ENCODE measurements around the gene CD38.

The CD38 gene

GRCh38 chr4:15794426-15794825, 16.3 kb downstream of the CD38 start:
- TF ChIP-seq CTCF (IDR thresholded peaks at IDR 0.05), result no peak

- no peak for TF ChIP-seq CTCF (IDR thresholded peaks at IDR 0.05)
Measured at GRCh38 chr4:15794905-15795304, 16.8 kb downstream of the CD38 start.

GRCh38 chr4:15797320-15797719, 19.2 kb downstream of the CD38 start:
- TF ChIP-seq CTCF (IDR thresholded peaks at IDR 0.05), result no peak

- no peak for TF ChIP-seq CTCF (IDR thresholded peaks at IDR 0.05)
Measured at GRCh38 chr4:15799141-15799540, 21.0 kb downstream of the CD38 start.

- TF ChIP-seq CTCF (IDR thresholded peaks at IDR 0.05), result no peak
Measured at GRCh38 chr4:15799701-15800100, 21.6 kb downstream of the CD38 start.

GRCh38 chr4:15805583-15806517, 27.7 kb downstream of the CD38 start:
- peak; percentile 80 for TF ChIP-seq CTCF (IDR thresholded peaks at IDR 0.05)

GRCh38 chr4:15809058-15809457, 30.9 kb downstream of the CD38 start:
- no peak for TF ChIP-seq CTCF (IDR thresholded peaks at IDR 0.05)
